SKM-1 treated with dmso at 0.1 percent for 144 hours (cell line): ENCODE results near the gene MED13.

Experiments used
- DNase-seq: peaks from one replicate; lab custom pipeline; 2025; ENCODE audit not compliant: unreplicated experiment; lab: John Stamatoyannopoulos, UW

The MED13 gene, protein sequence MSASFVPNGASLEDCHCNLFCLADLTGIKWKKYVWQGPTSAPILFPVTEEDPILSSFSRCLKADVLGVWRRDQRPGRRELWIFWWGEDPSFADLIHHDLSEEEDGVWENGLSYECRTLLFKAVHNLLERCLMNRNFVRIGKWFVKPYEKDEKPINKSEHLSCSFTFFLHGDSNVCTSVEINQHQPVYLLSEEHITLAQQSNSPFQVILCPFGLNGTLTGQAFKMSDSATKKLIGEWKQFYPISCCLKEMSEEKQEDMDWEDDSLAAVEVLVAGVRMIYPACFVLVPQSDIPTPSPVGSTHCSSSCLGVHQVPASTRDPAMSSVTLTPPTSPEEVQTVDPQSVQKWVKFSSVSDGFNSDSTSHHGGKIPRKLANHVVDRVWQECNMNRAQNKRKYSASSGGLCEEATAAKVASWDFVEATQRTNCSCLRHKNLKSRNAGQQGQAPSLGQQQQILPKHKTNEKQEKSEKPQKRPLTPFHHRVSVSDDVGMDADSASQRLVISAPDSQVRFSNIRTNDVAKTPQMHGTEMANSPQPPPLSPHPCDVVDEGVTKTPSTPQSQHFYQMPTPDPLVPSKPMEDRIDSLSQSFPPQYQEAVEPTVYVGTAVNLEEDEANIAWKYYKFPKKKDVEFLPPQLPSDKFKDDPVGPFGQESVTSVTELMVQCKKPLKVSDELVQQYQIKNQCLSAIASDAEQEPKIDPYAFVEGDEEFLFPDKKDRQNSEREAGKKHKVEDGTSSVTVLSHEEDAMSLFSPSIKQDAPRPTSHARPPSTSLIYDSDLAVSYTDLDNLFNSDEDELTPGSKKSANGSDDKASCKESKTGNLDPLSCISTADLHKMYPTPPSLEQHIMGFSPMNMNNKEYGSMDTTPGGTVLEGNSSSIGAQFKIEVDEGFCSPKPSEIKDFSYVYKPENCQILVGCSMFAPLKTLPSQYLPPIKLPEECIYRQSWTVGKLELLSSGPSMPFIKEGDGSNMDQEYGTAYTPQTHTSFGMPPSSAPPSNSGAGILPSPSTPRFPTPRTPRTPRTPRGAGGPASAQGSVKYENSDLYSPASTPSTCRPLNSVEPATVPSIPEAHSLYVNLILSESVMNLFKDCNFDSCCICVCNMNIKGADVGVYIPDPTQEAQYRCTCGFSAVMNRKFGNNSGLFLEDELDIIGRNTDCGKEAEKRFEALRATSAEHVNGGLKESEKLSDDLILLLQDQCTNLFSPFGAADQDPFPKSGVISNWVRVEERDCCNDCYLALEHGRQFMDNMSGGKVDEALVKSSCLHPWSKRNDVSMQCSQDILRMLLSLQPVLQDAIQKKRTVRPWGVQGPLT (N-terminal part only)

DNA sequence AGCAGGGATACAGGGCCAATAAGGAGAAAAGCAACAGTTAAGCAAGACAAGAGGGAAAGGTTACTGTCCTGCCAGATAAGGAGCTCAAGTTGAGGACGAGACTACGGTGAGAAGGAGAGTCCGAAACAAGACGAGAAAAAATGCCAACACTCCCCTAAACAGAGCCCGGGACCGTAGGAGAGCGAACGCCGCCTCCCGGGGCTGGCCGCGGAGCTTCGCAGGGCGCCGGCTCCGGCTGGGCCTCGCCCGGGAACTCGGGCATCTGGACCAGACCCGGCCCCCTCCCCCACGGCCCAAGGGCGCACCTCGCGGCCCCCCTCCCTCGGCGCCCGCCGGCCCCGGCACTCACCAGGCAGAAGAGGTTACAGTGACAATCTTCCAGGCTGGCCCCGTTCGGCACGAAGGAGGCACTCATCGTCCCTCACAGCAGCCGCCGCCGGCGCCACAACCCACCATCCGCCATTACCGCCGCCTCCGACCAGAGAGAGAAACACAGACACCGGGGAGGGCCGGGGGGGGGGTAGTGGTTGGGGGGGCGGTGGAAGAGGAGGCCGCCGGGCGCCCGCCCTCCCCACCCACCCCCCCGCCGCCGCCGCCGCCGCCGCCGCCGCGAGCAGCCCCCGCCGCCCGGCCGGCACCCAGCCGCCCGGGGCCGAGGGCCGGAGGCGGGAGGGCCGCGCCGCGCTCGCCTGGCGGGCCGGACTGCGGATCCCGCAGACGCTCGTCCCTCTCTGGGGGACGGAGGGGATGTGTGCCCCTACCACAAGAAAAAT is at the start of gene MED13:
Gene MED13 (minus strand): TSS at position 488 of the 773 bp plus-strand sequence. CDS start 73 bp downstream, at position 415.
- no peak for DNase-seq

DNA sequence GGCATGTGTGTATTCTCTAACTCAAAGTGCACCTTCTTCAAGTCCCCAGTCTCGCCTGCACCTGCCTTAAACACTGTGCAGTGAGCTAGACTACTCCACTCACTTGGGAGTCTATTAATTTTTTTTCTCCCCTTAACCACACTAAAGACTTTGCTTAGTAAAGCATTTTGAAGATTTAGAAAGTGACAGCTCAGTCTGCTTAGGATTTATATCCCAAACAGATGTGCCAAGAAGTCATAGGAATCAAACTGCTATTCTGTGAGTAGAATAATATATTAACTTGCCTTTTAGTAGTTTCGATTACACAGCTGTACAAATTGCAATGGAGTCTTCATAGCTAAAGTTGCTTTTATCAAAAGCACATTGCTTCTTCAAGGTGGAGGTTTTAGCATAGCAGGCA is 47.2 kb upstream of the MED13 start:
- no peak for DNase-seq

DNA sequence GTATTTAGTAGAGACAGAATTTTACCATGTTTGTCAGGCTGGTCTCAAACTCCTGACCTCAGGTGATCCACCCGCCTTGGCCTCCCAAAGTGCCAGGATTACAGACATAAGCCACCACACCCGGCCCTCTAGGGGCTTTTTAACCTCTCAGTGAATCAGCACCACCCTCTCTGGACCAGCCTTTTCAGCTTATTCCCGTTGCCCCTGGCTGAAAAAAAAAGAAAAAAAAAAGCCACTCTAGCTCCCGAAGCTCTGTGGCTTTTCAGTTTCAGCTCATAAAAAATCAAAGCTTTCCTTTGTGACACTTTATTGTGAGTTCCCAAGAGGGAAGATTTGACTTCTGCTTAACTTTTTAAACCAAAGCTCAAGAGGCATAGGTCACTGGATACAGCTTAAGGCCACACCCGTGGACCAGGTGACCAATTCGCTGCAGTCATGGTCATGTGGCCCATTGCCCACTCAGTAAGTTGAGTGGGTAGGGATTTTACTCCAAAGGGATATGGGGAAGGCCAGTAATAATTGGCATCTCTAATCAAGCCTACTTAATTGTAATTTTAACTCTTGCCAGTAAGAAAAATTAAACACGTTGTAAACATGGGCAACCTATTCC is 46.6 kb upstream of the MED13 start:
- no peak for DNase-seq

DNA sequence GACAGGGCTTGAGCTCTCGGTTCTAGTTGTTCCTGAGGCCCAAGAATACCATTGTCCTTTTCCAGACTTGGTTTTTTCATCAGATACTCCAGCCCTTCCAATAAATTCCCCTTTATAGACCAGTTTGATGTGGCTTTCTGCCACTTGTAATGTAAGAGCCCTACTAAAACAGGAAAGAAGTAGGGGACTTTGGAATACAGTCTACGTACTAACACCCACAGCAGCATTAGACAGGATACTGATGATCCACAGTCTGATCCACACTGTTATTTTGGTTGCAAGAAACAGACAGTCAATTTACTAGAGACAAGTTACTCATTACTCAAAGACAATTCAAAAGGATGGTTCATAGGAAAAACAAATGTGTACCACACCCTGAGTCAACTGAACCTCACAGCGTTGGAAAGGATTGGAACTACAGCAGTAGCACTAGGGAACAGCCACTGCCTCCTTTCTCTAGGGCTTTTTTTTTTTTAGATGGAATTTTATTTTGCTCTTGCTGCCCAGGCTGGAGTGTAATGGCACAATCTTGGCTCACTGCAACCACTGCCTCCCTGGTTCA is 45.9 kb upstream of the MED13 start:
- no peak for DNase-seq

DNA sequence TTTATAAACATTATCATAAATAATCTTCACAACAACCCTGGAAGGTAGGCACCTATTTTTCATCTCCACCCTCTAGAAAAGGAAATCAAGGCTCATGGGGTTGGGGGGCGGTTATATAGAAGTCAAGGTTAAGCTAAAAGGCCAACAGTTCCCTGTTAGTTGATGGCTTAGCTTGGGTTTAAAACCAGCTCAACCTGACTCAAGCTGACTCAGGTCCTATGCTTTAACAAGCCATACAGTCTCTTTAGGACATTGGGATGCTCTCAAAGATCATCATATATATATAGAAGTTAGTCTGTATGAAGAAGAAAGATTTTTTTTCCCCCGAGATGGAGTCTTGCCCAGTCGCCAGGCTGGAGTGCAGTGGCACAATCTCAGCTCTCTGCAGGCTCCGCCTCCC is 44.8 kb upstream of the MED13 start:
- DNase-seq: no peak

DNA sequence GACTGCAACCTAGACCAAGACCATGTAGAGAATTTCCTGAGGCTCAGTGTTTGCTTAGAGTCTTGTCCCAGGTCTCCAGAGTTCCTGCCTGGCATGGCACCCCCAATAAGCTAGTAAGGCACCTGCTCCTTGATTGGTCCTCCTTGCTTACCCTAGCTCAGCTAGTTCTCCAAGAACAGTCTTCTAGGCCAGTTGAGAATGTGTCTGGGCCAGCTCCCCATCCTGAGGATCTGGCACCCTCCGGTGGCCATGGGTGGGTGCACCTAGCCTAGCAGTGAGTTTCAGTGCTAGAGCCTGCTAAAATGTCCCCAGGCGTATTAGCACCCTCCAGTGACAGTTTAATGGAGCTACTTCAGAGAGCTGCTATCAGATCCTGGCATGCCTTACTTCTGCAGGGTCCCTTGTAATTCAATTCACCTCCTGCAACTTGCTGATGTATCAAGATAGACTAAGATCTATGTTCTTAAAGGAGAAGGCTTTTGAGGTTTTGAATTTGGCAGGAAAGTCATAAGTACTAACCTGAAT is 44.4 kb upstream of the MED13 start:
- DNase-seq: peak; percentile 72

DNA sequence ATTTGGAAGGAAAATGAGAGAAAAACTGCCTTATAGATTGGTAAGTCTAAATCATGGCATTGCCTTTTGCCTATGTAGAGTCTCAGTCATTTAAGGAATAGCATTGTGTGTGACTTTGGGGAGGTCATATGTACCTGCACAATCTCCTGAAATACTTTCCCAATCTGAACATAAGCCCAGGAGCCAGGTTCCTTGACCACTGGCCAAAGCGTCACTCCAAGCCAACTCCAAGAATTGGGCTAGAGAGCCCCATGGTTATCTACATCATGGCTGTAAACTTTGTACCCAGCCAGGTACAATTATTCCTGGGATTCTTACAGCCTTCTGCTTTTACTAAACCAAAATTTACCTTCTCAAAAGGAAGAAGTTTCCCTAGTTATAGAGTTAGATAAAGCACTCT is 40.8 kb upstream of the MED13 start:
- no peak for DNase-seq

DNA sequence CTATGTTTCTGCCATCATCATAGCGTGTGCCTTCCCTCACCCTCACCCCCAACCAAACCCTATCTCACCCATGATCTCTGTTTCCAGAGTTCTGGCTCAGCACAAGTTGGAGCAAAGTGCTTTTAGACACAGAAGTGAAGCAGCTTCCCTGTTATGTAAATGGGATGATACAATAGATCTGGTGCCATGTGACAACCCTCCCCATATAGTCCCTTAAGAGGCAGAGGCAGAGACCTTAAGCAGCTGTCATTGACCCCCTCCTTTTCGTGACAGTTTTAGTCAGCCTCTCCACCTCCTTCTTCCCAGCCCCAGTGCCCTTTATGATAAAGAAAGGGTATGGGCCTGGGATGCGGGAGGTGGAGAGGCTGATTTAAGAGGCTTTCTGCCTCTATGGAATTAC is 40.3 kb upstream of the MED13 start:
- no peak for DNase-seq

DNA sequence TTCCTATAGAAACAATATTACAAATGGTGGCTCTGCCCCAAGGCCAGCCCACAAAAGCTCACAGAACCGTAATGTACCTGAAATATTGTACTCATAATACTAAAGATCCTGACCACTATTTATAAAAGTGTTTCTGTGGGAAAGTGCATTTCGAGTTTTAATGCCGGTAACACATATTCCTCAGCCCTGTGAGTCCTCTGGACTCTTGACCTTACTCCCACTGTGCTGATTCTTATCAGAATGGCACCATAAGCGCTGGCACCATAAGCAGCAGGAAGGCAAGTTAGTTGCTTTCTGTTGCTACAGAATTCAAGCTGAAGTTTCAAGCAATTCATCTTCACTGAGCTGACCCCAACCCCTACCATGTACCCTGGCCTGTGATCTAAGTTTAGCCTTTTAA is 36.4 kb upstream of the MED13 start:
- no peak for DNase-seq

DNA sequence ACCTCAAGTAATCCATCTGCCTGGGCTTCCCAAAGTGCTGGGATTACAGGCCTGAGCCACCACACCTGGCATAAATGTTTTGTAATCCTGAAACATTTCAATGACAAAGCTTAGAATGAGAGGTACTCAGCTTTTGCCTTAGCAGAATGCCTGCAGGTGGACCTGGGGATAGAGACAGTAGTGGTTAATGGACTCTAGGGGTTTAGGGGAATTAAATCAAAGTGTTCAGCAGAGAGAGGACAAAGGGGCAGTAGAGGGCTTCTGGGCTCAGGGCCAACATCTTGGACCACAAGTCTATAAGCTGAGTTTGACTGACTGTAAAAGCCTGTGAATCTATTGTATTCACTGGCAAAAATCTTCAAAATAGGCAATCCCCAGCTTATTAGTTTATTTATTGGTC is 36.0 kb upstream of the MED13 start:
- no peak for DNase-seq

DNA sequence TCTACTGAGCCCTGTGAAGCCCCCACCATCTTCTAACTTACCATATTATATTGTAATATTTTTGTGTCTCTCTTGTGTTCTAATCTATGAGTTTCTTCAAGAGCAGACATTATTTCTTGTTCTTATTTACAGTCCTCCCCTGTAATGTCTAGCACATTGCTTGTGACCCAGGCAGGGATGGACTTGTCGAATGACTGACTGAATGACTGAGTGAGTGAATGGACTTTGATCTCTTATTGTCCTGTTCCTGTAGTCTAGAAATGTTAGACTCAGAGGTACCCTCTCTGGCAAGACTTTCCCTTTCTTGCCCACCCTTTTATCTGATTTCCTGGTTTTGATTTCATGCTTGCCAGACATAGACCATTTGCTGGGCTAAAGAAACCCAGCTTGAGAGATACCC is 35.0 kb upstream of the MED13 start:
- no peak for DNase-seq

DNA sequence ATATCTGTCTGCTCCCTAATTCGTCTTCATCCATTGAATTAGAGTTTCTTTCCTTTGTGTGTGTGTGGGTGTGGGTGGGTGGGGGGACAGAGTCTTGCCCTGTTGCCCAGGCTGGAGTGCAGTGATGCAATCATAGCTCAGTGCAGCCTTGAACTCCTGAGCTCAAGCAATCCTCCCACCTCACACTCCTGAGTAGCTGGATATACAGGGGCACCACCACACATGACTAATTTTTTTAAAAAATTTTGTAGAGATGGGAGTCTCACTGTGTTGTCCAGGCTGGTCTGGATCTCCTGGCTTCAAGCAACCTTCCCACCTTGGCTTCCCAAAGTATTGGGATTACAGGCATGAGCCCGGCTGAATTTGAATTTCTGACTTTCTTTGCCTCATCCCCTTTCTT is 34.5 kb upstream of the MED13 start:
- DNase-seq: no peak

DNA sequence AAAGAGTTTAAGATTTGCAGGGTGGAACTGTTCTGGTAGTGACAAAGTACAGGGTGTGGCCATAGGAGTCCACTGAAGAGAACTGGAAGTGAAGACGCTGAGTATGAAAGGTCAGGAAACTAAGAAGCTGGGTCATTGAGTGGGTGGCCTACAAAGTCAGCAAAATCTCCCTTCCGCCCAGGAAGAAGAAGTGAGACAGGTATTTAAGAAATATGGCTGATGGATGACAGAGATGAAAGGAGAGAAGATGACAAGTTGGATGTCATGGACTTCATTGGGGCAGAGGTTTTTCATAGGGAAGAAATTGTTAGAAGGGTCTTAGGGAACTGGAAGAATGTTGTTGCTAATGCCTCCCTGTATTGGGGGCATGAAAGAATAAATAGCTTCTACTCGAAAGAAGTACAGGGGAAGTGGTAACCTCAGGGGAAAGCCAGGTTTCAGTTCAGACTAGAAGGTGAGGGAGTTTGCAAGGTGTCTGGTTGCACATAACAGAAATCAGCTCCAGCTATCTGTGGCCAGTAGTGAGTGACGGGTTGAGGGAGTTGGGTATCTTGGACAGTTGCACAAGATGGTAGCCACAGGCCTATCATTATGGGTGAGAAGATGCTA is 33.6 kb upstream of the MED13 start:
- DNase-seq: no peak

DNA sequence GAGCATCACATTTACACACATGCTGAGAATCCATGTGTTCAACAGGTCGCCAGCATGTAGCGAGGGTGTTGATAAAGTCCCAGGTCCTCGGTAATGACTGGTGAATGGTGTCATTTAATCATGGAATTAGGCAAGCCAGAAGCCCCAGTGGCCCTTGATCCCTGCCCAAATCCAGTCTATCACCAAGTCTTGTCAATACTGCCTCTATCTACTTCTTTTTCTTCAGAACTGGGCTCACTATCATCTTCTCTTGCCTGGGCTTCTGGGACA is 31.3 kb upstream of the MED13 start:
- no peak for DNase-seq

DNA sequence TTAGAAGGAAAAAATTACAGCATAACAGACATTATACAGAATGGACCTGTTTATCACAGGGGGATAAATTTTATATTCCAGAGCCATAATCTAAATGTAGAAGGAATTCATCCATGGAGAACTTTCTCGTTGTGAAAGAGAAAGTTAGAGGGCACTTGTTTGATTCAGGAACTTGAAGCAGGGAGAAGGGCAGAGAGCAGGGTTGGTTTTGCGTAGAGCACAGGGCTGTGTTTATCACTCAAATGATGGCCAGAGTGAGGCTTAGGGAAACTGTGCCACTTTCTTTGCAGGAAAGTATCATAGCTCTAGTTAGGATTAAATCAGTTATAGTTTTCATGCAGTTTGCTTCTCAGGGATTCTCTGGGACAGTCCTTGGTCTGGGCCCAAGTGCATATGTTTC is 29.1 kb upstream of the MED13 start:
- no peak for DNase-seq

DNA sequence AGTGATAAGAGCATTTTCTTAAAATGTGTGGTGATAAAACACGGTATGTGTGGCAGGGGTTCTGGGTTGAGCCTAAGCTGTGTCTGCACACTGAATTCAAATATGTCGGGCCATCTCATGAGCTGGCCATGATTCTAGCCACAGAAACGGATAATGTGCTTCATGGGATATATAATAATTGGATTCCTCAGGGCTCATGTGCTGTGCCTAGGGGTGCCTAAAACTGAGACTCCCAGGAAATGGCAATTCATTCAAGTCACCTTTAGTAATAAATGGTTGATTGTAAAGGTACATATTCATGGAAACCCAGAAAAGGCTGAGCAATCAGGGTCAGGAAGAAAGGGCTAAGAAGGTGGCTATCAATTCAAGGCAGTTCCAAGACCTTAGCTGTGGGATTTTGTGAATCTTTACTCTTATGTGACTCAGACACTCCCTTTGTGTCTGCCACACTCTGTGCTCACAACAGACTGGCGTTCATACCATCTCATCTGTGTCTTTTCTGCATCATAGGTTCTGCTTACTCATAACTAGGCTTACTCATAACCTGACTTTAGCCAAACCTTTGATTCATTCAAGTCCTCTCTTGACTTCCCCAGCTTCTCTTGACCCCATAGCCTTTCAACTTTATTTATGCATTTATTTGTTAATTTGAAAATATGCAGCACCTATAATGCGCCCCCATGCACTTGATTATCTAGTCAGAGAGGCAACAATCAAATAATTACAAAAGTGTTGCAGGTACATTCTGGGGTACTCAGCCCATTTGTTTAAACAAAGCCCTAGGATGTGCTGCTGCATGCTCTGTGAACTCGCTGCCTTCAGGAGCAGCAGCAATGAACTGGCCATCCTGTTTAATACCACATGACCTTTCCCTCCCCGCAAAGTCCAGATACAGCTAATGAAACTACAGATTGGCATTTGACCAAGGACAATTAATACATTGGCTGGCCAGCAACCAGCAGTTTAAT is 28.4 kb upstream of the MED13 start:
- DNase-seq: no peak

DNA sequence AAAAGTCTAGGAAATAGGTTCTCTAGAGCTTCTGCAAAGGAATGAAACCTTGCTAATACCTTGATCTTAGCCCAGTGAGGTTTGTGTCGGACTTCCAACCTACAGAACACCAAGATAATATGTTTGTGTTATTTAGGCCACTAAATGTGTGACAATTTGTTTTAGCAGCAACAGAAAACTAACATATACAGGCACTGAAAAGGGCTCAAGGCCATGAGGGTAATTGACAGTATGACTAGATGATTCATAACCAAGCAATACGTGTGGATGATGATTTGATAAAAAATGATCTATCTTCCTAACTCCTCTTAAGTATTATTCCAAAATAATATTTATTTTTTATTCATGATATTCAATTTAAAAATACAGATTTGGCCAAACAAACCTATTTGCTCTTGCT is 27.7 kb upstream of the MED13 start:
- no peak for DNase-seq

DNA sequence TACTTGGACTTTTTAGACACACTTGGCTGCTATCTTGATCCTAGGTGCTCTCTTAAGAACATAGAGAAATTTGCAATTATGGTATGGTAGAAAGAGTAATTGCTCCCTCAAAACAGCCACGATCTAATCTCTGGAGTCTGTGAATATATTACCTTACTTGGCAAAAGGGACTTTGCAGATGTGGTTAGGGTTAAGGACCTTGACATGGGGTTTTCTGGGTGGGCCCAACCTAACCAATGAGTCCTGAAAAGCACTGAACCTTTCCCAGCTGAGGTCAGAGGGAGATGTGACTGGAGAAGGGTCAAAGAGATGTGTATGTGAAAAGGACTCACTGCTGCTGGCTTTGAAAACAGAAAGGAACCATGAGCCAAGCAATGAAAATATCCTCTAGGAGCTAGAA is 26.7 kb upstream of the MED13 start:
- no peak for DNase-seq
